ENCODE results near the gene VWC2.

DNA sequence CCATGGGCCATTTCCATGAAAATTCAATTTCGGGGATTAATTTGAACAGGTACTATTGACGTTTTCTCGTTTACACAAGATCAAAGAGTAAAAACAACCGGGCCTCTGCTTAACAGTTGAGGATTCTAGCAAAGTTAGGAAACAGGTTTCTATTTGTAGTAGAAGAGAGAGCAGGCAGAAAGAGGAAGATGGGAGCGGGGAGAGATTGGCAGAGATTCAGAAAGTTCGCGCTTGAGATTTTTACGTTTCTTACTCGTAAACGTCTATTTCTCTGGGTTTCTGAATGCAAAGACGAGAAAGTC is 571 bp upstream of the VWC2 start:
- no peak for TF ChIP-seq HES4 (CRISPR knock-in tag; IDR thresholded peaks at IDR 0.05; ENCODE audit: borderline replicate concordance)
- TF ChIP-seq, protein P1, sequence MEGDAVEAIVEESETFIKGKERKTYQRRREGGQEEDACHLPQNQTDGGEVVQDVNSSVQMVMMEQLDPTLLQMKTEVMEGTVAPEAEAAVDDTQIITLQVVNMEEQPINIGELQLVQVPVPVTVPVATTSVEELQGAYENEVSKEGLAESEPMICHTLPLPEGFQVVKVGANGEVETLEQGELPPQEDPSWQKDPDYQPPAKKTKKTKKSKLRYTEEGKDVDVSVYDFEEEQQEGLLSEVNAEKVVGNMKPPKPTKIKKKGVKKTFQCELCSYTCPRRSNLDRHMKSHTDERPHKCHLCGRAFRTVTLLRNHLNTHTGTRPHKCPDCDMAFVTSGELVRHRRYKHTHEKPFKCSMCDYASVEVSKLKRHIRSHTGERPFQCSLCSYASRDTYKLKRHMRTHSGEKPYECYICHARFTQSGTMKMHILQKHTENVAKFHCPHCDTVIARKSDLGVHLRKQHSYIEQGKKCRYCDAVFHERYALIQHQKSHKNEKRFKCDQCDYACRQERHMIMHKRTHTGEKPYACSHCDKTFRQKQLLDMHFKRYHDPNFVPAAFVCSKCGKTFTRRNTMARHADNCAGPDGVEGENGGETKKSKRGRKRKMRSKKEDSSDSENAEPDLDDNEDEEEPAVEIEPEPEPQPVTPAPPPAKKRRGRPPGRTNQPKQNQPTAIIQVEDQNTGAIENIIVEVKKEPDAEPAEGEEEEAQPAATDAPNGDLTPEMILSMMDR (CRISPR knock-in tag; IDR thresholded peaks at IDR 0.05): no peak
- TF ChIP-seq ZNF678 (CRISPR knock-in tag; IDR thresholded peaks at IDR 0.05): no peak
- no peak for TF ChIP-seq EZH2 (conservative IDR thresholded peaks at IDR 0.05; ENCODE audit: low read depth, low read length)
- TF ChIP-seq TBL1XR1 (IDR thresholded peaks at IDR 0.05; ENCODE audit: borderline replicate concordance, low read length, partially characterized antibody): no peak
- TF ChIP-seq ZNF530 (CRISPR knock-in tag; IDR thresholded peaks at IDR 0.05; ENCODE audit: low read depth): no peak
- TF ChIP-seq, protein P2, sequence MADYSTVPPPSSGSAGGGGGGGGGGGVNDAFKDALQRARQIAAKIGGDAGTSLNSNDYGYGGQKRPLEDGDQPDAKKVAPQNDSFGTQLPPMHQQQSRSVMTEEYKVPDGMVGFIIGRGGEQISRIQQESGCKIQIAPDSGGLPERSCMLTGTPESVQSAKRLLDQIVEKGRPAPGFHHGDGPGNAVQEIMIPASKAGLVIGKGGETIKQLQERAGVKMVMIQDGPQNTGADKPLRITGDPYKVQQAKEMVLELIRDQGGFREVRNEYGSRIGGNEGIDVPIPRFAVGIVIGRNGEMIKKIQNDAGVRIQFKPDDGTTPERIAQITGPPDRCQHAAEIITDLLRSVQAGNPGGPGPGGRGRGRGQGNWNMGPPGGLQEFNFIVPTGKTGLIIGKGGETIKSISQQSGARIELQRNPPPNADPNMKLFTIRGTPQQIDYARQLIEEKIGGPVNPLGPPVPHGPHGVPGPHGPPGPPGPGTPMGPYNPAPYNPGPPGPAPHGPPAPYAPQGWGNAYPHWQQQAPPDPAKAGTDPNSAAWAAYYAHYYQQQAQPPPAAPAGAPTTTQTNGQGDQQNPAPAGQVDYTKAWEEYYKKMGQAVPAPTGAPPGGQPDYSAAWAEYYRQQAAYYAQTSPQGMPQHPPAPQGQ (CRISPR knock-in tag; IDR thresholded peaks at IDR 0.05; ENCODE audit: borderline replicate concordance): no peak

All from HepG2 (cell line).